ENCODE data around the gene TRIP12. TPM values are rescaled to one million over a fixed set of nuclear protein-coding genes. Genes with fewer than 3 reads are reported as not detected.

The TRIP12 gene
- total and polyA plus RNA-seq, 2 donors (not counting 3 experiments of a cell fraction or from before 2014, with no cell fraction given) = 53.8 to 278 TPM

DNA sequence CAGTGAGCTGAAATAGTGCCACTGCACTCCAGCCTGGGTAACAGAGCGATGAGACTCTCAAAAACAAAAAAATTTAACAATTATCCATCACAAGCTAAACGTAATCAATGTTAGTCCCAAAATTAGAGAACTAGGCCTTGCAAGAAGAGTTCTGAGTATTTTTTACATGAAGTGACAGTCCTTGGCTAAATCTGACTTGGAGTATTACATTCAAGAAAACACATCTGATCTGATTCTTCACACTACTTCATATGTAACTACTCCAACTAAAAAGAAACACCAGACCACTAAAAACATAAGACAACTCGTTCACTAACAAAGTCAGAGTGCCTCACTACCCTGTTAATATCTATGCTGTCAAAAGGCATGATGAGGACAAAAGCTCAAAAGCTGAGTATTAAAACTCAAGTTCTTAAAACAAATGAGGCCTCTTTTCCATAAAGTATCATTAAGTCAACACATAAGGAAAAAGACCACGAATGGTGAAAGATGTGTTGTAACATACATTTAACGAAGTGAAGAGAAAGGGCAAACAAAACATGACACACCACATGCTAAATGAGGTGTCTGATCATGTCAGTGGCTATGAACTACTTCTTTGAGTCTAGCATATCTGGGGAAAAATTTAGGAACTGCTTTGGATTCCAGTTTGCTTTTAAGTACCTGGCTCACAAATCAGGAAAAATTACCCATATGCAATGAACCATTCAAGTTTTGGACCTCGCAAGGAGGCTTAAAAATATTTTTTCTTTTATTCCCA lies 42.4 kb downstream of the TRIP12 start:
- POLR2A ChIA-PET = no interaction called here
- Histone ChIP-seq H3K79me2 (ENCODE audit: control insufficient read depth, insufficient read depth, low read length) (peaks cover 79% of the 10 kb centered on the region), H3K4me1 (ENCODE audit: control insufficient read depth, extremely low read depth, insufficient read depth, low read length) (no peaks in the 10 kb centered on the region), H4K20me1 (replicated peaks; ENCODE audit: control insufficient read depth, extremely low read depth, insufficient read depth, low read length) (peaks cover 9% of the 10 kb centered on the region), H3K9me3 (replicated peaks; ENCODE audit: control insufficient read depth, insufficient read depth, low read length) (no peaks in the 10 kb centered on the region), H3K4me2 (ENCODE audit: insufficient read depth, low read length) (no peak overlapping the region), H2AFZ (ENCODE audit: low read depth, low read length) (no peak overlapping the region), H3K27me3 (ENCODE audit: control insufficient read depth in 2 of 2, insufficient read depth in 2 of 2, low read length in 2 of 2) (no peaks in the 10 kb centered on the region), H3K9ac (replicated peaks; ENCODE audit: extremely low read depth, insufficient read depth, low read length) (no peak overlapping the region), H3K27ac (ENCODE audit: insufficient read depth, low read depth, low read length) (no peak overlapping the region), H3K4me3 (replicated peaks in 1 of 3; ENCODE audit: insufficient read depth in 1 of 3, low read depth in 1 of 3, low read length in 3 of 3) (no peak overlapping the region), H3K9me1 (replicated peaks; ENCODE audit: control insufficient read depth, extremely low read depth, insufficient read depth, low read length) (no peaks in the 10 kb centered on the region), H3K36me3 (ENCODE audit: control insufficient read depth in 2 of 2, extremely low read depth in 1 of 2, insufficient read depth in 2 of 2, low read length in 2 of 2) (peaks cover 5 to 18% of the 10 kb centered on the region in 2 experiments)
- dilution Hi-C loops (cut with MboI; ENCODE audit: extremely low pct_ligation_motif_present, low sequenced_read_pairs) (no loop called here), intact Hi-C loops (cut with micrococcal nuclease) (no loop called here)
- no peak for TF ChIP-seq FOS (IDR thresholded peaks at IDR 0.05; ENCODE audit: borderline replicate concordance, insufficient read depth, low read length)
- TF ChIP-seq JUN (IDR thresholded peaks at IDR 0.05; ENCODE audit: borderline replicate concordance, insufficient read depth, insufficient read length, low read depth) = no peak
- TF ChIP-seq, protein P1, sequence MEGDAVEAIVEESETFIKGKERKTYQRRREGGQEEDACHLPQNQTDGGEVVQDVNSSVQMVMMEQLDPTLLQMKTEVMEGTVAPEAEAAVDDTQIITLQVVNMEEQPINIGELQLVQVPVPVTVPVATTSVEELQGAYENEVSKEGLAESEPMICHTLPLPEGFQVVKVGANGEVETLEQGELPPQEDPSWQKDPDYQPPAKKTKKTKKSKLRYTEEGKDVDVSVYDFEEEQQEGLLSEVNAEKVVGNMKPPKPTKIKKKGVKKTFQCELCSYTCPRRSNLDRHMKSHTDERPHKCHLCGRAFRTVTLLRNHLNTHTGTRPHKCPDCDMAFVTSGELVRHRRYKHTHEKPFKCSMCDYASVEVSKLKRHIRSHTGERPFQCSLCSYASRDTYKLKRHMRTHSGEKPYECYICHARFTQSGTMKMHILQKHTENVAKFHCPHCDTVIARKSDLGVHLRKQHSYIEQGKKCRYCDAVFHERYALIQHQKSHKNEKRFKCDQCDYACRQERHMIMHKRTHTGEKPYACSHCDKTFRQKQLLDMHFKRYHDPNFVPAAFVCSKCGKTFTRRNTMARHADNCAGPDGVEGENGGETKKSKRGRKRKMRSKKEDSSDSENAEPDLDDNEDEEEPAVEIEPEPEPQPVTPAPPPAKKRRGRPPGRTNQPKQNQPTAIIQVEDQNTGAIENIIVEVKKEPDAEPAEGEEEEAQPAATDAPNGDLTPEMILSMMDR (IDR thresholded peaks at IDR 0.05; ENCODE audit: extremely low read depth in 1 of 2, insufficient read depth in 1 of 2, low read depth in 1 of 2, low read length in 2 of 2) = no peak
- no peak for TF ChIP-seq MYC (IDR thresholded peaks at IDR 0.05; ENCODE audit: low read depth, low read length)
- TF ChIP-seq POLR2AphosphoS5 (IDR thresholded peaks at IDR 0.05; ENCODE audit: insufficient read depth, low read depth, low read length) = no peak
- TF ChIP-seq EZH2 (IDR thresholded peaks at IDR 0.05; ENCODE audit: borderline replicate concordance, low read depth, low read length, severe bottlenecking) = no peak
- TF ChIP-seq, protein P2, sequence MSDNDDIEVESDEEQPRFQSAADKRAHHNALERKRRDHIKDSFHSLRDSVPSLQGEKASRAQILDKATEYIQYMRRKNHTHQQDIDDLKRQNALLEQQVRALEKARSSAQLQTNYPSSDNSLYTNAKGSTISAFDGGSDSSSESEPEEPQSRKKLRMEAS (IDR thresholded peaks at IDR 0.05; ENCODE audit: insufficient read depth, insufficient read length) = no peak
- no peak for TF ChIP-seq POLR2A (IDR thresholded peaks at IDR 0.05; ENCODE audit: low read depth, low read length)
- no peak for TF ChIP-seq GATA2 (IDR thresholded peaks at IDR 0.05; ENCODE audit: insufficient read depth, insufficient read length, low read depth, low read length)
- DNase-seq (ENCODE audit: low read depth, low spot score) (no peak), FAIRE-seq (no peak)
- no TSS peak for BruUV-seq (replicated peaks)
- CTCF ChIA-PET = interaction anchor here (0.8 to 1.0 kb wide), 2 partner anchors 46 to 47 kb away, joined by 3 to 4 read pairs; no protein-coding TSS in a partner anchor
